Suprapubic skin (tissue), 4 donors: ENCODE measurements around the gene FRMD4A. TPM values are rescaled to one million over a fixed set of nuclear protein-coding genes. Genes with fewer than 3 reads are reported as not detected.

Experiments
- DNase-seq, 2 donors: peaks; one replicate each; pipeline ENCODE4 v3.0.0-alpha.2; 2019; ENCODE audit warnings: low spot score in 2 of 2
- H3K27ac ChIP-seq: fragments of 200-600 bp; sonication (generic); one replicate; pipeline ENCODE4 v1.5.1; 2019
- H3K27me3 ChIP-seq: fragments of 200-600 bp; sonication (generic); one replicate; pipeline ENCODE4 v1.5.1; 2019
- H3K36me3 ChIP-seq: fragments of 200-600 bp; sonication (generic); one replicate; pipeline ENCODE4 v1.5.1; 2019
- H3K4me1 ChIP-seq: fragments of 200-600 bp; sonication (generic); one replicate; pipeline ENCODE4 v1.5.1; 2019
- H3K4me3 ChIP-seq: fragments of 200-600 bp; sonication (generic); one replicate; pipeline ENCODE4 v1.5.1; 2019; ENCODE audit warnings: mild to moderate bottlenecking
- H3K9me3 ChIP-seq: fragments of 200-600 bp; sonication (generic); one replicate; pipeline ENCODE4 v1.5.1; 2019
- CTCF ChIP-seq, 2 donors: fragments of 200-600 bp in 1 of 2; fragments of 450-650 bp in 1 of 2; sonication (generic) in 1 of 2; IDR thresholded peaks; one replicate each; pipeline ENCODE4 v1.5.1; 2016 to 2019; ENCODE audit warnings: antibody characterized with exemption in 2 of 2, mild to moderate bottlenecking in 1 of 2, moderate library complexity in 1 of 2
- EP300 ChIP-seq: sonication (generic); formaldehyde crosslinking; IDR thresholded peaks from one replicate; pipeline ENCODE4 v1.6.1; 2017; ENCODE audit warnings: antibody characterized with exemption
- POLR2A ChIP-seq, 2 donors: fragments of 450-650 bp; IDR thresholded peaks; one replicate each; pipeline ENCODE4 v1.6.1; 2017; ENCODE audit warnings: antibody characterized with exemption in 2 of 2, mild to moderate bottlenecking in 2 of 2, moderate library complexity in 2 of 2
- POLR2AphosphoS5 ChIP-seq, 3 donors: sonication (generic); formaldehyde crosslinking; IDR thresholded peaks; one replicate each; pipeline ENCODE4 v1.6.1; 2017; ENCODE audit warnings: antibody characterized with exemption in 3 of 3
- WGBS: methylation state at CpG from one replicate; pipeline ENCODE4 v1.1.5; 2018; 5-methylcytosine and 5-hydroxymethylcytosine counted together
- total RNA-seq, 4 donors: library from RNA; depleted of rRNA; stranded (reverse); fragments of >200 nt; gene quantifications; one replicate each; pipeline ENCODE4 v1.1.0, GENCODE V29; 2016

The FRMD4A gene
- total RNA-seq, 4 donors from 2014 or later = 27.4 to 86.3 (median 58.0) TPM

GRCh38 chr10:13801156-13801906 lies 529.4 kb downstream of the FRMD4A start:
- H3K36me3 ChIP-seq = no peaks in the 10 kb centered on the region
- 96% methylated on average over 8 of the region's 8 CpGs for WGBS
- TF ChIP-seq EP300 = no peak
- TF ChIP-seq POLR2AphosphoS5 (IDR thresholded peaks at IDR 0.05) = no peak
- no peak for TF ChIP-seq POLR2A (IDR thresholded peaks at IDR 0.05)
- no peak for TF ChIP-seq CTCF (IDR thresholded peaks at IDR 0.05)
- H3K4me3 ChIP-seq = no peak overlapping the region
- DNase-seq = no peak
- H3K9me3 ChIP-seq = no peaks in the 10 kb centered on the region
- H3K27ac ChIP-seq = no peak overlapping the region
- no peaks in the 10 kb centered on the region for H3K4me1 ChIP-seq
- no peaks in the 10 kb centered on the region for H3K27me3 ChIP-seq

GRCh38 chr10:13797164-13797563 lies 533.6 kb downstream of the FRMD4A start:
- no peak for DNase-seq
- no peak overlapping the region for H3K4me3 ChIP-seq
- no peaks in the 10 kb centered on the region for H3K4me1 ChIP-seq
- no peaks in the 10 kb centered on the region for H3K9me3 ChIP-seq
- TF ChIP-seq POLR2AphosphoS5 (IDR thresholded peaks at IDR 0.05) (no peak), EP300 (no peak), POLR2A (IDR thresholded peaks at IDR 0.05) (no peak), CTCF (IDR thresholded peaks at IDR 0.05) (no peak)
- H3K36me3 ChIP-seq = peaks cover 5% of the 10 kb centered on the region
- 93% methylated on average over 9 of the region's 9 CpGs for WGBS
- H3K27ac ChIP-seq = no peak overlapping the region
- no peaks in the 10 kb centered on the region for H3K27me3 ChIP-seq

GRCh38 chr10:13795653-13796555 lies 534.8 kb downstream of the FRMD4A start:
- Histone ChIP-seq H3K9me3 (no peaks in the 10 kb centered on the region), H3K36me3 (peaks cover 5% of the 10 kb centered on the region), H3K27me3 (no peaks in the 10 kb centered on the region), H3K27ac (no peak overlapping the region), H3K4me1 (no peaks in the 10 kb centered on the region), H3K4me3 (no peak overlapping the region)
- no peak for DNase-seq
- TF ChIP-seq CTCF (IDR thresholded peaks at IDR 0.05) (no peak), POLR2AphosphoS5 (IDR thresholded peaks at IDR 0.05) (no peak), POLR2A (IDR thresholded peaks at IDR 0.05) (no peak), EP300 (no peak)
- WGBS = 62% methylated on average over 9 of the region's 9 CpGs

GRCh38 chr10:13794992-13795612 lies 535.6 kb downstream of the FRMD4A start:
- no peaks in the 10 kb centered on the region for H3K9me3 ChIP-seq
- H3K4me3 ChIP-seq = no peak overlapping the region
- H3K27me3 ChIP-seq = no peaks in the 10 kb centered on the region
- no peak overlapping the region for H3K27ac ChIP-seq
- TF ChIP-seq POLR2AphosphoS5 (IDR thresholded peaks at IDR 0.05) (no peak), EP300 (no peak), CTCF (IDR thresholded peaks at IDR 0.05) (no peak), POLR2A (IDR thresholded peaks at IDR 0.05) (no peak)
- H3K36me3 ChIP-seq = peaks cover 5% of the 10 kb centered on the region
- WGBS = 82% methylated on average over 6 of the region's 6 CpGs
- no peak for DNase-seq
- no peaks in the 10 kb centered on the region for H3K4me1 ChIP-seq

- Histone ChIP-seq H3K4me3 (no peak overlapping the region), H3K9me3 (no peaks in the 10 kb centered on the region), H3K27me3 (no peaks in the 10 kb centered on the region), H3K36me3 (peaks cover 5% of the 10 kb centered on the region), H3K27ac (no peak overlapping the region), H3K4me1 (peaks cover 23% of the 10 kb centered on the region)
- TF ChIP-seq CTCF (IDR thresholded peaks at IDR 0.05) (no peak), POLR2A (IDR thresholded peaks at IDR 0.05) (no peak), POLR2AphosphoS5 (IDR thresholded peaks at IDR 0.05) (no peak), EP300 (no peak)
- 94% methylated on average over 5 of the region's 5 CpGs for WGBS
- no peak for DNase-seq
These were observed 538.7 kb downstream of the FRMD4A start for GRCh38 chr10:13792006-13792405.
